ENCODE results near the gene TIMP2. TPM values are rescaled to one million over a fixed set of nuclear protein-coding genes. Genes with fewer than 3 reads are reported as not detected.

TIMP2 gene
- total and polyA plus RNA-seq, 2 of the 13 experiments (the other 11 are each of a cell fraction or from before 2014, with no cell fraction given), result 3.8 to 8.5 TPM

- TF ChIP-seq ISL2 (CRISPR knock-in tag; IDR thresholded peaks at IDR 0.05) (peak; percentile 32; the same call in 1 of the 2 replicates), TCF7L2 (IDR thresholded peaks at IDR 0.05; ENCODE audit: low read depth, low read length) (no peak), RBFOX2 (IDR thresholded peaks at IDR 0.05; ENCODE audit: low read depth, low read length) (0 out of 2 replicates have a peak, but pooled peaks have one; percentile 10), IRX3 (CRISPR knock-in tag; IDR thresholded peaks at IDR 0.05; ENCODE audit: borderline replicate concordance, low read depth) (no peak), HIC2 (CRISPR knock-in tag; IDR thresholded peaks at IDR 0.05; ENCODE audit: low read depth) (no peak; the same call in 1 of the 2 replicates), MTA3 (CRISPR knock-in tag; IDR thresholded peaks at IDR 0.05) (no peak), ZNF652 (CRISPR knock-in tag; IDR thresholded peaks at IDR 0.05; ENCODE audit: borderline replicate concordance, low read depth) (no peak), SKI (IDR thresholded peaks at IDR 0.05; ENCODE audit: partially characterized antibody) (no peak), SOX6 (IDR thresholded peaks at IDR 0.05) (no peak), SOX6 (CRISPR knock-in tag; IDR thresholded peaks at IDR 0.05) (peak; percentile 74), ZNF660 (CRISPR knock-in tag; IDR thresholded peaks at IDR 0.05; ENCODE audit: borderline replicate concordance, low read depth) (no peak), ZNF253 (CRISPR knock-in tag; IDR thresholded peaks at IDR 0.05; ENCODE audit: borderline replicate concordance) (no peak), BCL6 (CRISPR knock-in tag; IDR thresholded peaks at IDR 0.05) (no peak), FOXO1 (CRISPR knock-in tag; IDR thresholded peaks at IDR 0.05) (peak; percentile 40; the same call in 1 of the 2 replicates), ATAD3A (CRISPR knock-in tag; IDR thresholded peaks at IDR 0.05) (no peak), CTCF (CRISPR knock-in tag; IDR thresholded peaks at IDR 0.05) (0 out of 2 replicates have a peak, but pooled peaks have one; percentile 4), TBL1XR1 (IDR thresholded peaks at IDR 0.05; ENCODE audit: borderline replicate concordance, low read length, partially characterized antibody) (no peak), EP300 (IDR thresholded peaks at IDR 0.05; ENCODE audit: low read depth in 2 of 2, low read length in 2 of 2) (peak; percentile 15 to 16; a peak in 2 of 4 replicates), EP300 (CRISPR knock-in tag; IDR thresholded peaks at IDR 0.05; ENCODE audit: borderline replicate concordance) (no peak), SNAPC2 (CRISPR knock-in tag; IDR thresholded peaks at IDR 0.05) (no peak), CBX5 (CRISPR knock-in tag; IDR thresholded peaks at IDR 0.05; ENCODE audit: borderline replicate concordance) (no peak), ZBTB7B (CRISPR knock-in tag; IDR thresholded peaks at IDR 0.05) (no peak), ZNF629 (CRISPR knock-in tag; conservative IDR thresholded peaks at IDR 0.05) (no peak), ZNF367 (CRISPR knock-in tag; IDR thresholded peaks at IDR 0.05; ENCODE audit: borderline replicate concordance) (no peak)
- TF ChIP-seq, protein P1, sequence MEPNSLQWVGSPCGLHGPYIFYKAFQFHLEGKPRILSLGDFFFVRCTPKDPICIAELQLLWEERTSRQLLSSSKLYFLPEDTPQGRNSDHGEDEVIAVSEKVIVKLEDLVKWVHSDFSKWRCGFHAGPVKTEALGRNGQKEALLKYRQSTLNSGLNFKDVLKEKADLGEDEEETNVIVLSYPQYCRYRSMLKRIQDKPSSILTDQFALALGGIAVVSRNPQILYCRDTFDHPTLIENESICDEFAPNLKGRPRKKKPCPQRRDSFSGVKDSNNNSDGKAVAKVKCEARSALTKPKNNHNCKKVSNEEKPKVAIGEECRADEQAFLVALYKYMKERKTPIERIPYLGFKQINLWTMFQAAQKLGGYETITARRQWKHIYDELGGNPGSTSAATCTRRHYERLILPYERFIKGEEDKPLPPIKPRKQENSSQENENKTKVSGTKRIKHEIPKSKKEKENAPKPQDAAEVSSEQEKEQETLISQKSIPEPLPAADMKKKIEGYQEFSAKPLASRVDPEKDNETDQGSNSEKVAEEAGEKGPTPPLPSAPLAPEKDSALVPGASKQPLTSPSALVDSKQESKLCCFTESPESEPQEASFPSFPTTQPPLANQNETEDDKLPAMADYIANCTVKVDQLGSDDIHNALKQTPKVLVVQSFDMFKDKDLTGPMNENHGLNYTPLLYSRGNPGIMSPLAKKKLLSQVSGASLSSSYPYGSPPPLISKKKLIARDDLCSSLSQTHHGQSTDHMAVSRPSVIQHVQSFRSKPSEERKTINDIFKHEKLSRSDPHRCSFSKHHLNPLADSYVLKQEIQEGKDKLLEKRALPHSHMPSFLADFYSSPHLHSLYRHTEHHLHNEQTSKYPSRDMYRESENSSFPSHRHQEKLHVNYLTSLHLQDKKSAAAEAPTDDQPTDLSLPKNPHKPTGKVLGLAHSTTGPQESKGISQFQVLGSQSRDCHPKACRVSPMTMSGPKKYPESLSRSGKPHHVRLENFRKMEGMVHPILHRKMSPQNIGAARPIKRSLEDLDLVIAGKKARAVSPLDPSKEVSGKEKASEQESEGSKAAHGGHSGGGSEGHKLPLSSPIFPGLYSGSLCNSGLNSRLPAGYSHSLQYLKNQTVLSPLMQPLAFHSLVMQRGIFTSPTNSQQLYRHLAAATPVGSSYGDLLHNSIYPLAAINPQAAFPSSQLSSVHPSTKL (CRISPR knock-in tag; IDR thresholded peaks at IDR 0.05), result peak; percentile 59
These were observed 41.6 kb downstream of the TIMP2 start (continued) for GRCh38 chr17:78883533-78884131.
